Pons (tissue), 1 donor: ENCODE data around the gene PHACTR3.
A peak's percentile ranks its signal among the peaks of the same experiment; 100 is the strongest.

Experiments
- DNase-seq: peaks from one replicate; pipeline ENCODE4 v3.0.0-alpha.2; 2016; ENCODE audit warnings: low spot score

PHACTR3 gene

GRCh38 chr20:59817846-59818615, 213.7 kb downstream of the PHACTR3 start:
- no peak for DNase-seq

DNA sequence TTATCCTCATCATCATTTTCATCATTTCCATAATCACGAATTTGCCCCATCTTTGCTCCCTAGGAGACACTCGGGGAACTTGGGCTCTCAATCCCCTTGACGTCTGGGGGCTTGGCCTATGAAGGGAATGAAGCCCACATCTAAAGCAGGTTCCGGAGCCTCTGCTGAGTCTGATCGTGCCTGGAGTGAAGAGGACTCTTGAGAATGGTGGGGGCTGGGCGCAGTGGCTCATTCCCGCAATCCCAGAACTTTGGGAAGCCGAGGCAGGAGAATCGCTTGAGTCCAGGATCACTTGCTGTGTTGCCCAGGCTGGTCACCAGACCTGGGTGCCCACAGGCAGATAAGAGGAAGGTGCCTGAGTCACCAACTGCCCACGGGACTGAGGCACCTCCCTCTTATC, 214.6 kb downstream of the PHACTR3 start:
- no peak for DNase-seq

DNA sequence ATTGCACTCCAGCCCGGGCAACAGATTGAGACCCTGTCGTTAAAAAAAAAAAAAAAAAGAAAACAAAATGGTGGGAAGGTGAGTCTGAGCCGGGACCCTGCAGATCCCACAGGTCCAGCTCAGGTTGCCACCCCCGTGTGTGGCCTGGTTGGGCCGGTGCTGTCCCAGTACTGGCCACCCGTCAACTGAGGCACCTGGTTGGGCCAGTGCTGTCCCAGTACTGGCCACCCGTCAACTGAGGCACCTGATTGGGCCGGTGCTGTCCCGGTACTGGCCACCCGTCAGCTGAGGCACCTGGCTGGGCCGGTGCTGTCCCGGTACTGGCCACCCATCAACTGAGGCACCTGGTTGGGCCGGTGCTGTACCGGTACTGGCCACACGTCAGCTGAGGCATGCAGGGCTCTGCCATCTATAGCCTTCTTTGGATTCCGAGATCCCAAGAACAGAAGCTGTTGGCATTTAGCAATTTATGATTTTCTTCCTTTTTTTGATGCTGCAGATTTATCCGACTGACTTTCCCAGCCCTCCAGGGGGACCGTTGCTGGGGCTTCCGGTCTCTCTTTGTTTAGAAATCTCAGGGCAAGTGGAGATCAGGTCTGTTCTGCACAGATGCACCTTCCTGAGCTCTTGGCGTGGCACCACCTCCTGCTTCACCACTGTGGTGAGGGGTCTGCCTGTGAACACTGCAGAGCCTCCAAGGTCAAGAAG, 215.3 kb downstream of the PHACTR3 start:
- DNase-seq, result no peak

DNA sequence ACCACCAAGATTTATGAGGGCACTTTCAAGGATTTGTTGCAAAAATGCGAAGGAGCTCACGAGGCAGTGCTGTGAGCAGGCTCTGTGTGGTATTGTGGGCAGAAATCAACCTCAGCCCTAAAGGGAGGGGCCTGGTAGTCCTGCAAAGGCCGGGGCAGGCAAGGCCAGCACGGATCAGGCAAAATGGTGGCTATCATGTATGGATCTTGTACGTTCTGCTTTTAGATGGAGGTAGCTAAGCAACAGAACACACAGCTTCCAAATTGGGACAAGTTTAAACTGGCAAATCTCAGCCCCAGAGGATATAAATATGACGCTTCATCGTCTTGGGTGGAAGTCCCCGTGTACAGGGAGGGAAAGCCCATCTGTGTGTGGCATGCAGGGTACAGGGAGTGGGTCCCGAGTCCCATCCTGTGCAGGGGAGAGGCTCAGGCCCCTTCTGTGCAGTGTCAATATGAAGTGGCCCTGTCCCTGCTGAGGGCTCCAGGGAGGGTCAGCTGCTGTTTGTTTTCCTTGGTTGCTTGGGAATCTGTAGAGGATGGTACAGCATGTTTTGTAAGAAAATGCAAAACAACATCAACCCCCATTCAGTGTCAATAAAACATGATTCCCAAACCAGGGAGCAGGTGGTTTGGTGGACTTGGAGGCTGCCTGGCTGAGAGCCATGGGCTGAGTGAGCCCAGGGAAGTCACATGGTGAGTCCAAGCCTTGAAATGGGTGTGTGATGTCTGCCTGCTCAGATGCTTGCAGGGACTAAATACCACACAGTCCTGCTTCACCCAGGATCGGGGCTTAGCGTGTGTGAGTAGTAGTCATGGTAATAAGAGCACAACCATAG, 216.1 kb downstream of the PHACTR3 start:
- peak; percentile 85 for DNase-seq

DNA sequence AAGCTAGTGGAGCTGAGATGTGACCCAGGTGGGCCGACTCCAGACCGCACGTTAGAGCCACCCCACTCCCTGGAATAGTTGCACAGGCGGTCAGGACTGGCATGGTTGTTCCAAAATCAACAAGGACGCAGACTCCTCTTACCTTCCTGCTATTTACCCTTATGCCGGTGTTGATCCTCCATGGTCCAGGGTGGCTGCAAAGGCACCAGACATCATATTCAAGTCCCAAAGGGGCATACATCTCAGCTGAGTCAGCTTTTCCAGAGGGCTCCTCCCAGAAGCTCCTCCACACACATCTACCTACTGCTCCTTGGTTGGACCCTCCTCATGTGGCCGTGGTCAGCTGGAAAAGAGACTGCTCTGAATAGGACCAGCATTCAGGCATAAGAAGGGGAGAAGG, 216.9 kb downstream of the PHACTR3 start:
- DNase-seq, result no peak

DNA sequence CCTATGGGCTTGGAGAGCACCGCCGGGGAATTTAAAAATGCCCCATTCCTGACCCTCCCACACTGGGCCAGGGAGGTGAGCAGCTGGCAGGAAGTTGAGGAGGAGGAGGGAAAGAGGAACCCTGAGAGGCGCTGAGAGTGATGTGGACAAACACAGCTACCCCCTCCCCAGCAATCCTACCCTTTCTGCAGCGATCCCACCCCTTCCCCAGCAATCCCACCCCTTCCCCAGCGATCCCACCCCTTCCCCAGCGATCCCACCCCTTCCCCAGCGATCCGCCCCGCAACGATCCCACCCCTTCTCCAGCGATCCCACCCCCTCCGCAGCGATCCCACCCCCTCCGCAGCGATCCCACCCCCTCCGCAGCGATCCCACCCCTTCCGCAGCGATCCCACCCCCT, 217.4 kb downstream of the PHACTR3 start:
- DNase-seq, result no peak

DNA sequence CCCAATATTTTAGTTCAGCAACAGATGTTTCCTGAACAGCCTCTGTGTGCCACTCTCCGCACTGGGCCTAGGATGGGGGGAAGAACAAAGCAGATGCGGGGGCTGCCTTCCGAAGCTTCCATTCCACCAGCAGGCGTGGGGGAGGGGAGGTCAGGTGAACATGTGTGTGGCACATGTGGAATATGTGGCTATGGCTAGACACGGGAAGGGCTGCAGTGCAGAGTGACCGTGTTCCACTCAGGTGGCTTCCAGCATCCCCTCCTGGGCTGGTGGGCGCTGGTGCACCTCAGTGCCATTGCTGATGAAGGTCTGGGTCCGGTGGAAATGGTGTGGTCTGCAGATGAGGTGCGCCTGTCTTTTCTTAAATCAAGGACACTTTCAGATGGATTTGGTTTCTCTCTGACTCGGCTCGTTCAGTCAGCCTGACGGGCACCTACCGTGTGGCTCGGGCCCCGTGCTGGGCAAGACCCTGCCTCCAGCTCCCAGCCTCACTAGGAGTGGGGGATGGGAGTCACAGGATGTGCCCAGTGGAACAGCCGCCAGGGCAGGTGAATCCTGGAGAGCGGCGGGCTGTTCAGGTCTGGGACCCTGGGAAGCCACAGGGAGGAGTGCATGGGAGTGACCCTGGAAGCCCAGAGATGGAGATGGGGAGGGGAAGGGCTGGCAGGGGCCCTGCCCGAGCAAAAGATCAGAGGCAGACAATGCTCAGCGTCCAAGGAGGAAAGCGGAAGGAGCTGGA, 218.1 kb downstream of the PHACTR3 start:
- no peak for DNase-seq

DNA sequence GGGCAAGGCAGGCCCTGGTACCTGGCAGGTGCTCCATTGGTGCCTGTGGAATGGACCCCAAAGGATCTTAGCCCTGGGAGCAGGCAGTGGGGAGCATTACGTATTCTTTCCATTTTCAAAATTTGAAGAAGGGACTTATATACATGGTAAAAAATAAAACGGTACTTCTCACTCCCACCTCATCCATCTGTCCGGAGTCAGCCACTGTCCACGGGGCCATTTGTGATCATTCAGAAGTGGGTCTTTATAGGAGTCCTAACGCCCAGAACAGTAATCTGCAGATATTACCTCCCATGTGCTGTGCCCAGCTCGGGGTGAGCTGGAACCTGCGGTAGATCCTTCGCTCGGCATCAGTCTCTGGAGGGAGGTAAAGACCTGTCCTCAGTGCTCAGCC, 218.7 kb downstream of the PHACTR3 start:
- DNase-seq, result no peak

GRCh38 chr20:59823491-59824259, 219.3 kb downstream of the PHACTR3 start:
- DNase-seq, result peak; percentile 38

DNA sequence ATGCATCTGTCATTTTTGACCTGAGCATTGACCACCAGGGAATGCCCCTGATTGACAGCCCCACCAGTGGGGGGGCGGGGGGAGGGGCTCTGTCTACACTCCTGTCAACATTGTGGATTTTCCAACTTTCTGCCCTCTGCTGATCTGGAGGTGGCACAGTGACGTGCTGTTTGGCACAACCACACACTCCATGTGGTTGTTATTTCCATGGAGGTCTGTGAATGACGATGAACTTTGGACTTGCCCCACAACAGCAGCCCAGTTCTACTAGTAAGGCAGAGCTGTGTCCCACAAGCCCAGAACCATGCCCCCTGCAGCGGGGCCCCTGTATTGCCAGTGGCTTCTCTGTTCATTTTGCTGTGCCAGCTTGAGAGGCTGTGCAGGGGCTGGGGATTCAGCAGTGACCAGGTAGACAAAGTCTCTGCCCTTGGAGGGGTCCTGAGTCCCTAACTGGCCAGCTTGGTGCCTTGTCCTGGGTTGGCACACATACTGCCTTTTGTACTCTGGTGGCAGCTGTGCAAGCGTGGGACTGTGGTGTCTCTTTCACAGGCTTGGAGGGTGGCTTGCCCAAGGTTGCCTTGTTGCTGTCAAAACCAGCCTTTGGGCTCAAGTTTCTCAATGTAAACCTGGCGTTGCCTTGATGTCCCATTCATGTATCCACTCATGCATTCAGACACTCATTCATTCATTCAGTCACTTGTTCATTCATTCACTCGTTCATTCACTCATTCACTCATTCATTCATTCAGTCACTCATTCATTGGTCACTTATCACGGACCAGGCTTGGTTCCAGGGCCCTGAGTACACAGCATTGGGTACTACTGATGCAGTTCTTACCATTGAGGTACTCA, 220.6 kb downstream of the PHACTR3 start:
- DNase-seq, result no peak

GRCh38 chr20:59825563-59825920, 221.2 kb downstream of the PHACTR3 start:
- no peak for DNase-seq

DNA sequence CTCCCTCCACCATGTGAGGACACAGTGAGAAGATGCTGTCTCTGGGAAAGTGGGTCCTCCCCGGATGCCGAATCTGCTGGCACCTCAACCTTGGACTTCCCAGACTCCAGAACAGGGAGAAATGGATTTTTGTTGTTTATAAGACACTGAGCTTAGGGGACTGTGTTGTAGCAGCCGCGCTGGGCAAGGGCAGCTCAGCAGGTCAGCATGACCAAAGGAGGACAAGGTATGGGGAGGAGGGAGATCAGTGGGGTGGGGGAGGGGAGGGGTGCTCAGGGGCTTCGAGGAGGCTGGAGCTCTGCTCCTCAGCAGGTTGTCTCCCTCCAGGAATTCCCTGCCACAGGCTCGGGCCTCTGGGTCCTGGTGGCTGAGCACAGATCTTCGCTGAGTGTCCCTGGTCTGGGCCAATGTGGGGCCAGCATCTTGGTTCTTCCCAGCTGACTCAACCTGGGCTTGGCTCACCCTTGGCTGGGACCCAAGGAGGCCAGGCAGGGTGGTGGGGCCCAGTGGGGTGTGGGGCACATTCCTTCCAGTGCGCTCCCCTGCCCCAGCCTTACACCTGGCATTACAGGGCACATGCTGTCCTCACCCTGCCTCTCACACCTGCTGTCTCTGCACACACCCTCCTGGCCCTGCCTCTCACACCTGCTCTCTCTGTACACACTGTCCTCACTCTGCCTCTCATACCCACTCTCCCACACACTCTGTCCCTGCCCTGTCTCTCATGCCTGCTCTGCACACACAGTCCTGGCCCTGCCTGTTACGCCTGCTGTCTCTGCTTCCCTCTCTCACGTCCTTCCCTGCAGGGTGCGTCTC, 221.8 kb downstream of the PHACTR3 start:
- DNase-seq, result no peak

GRCh38 chr20:59827138-59828056, 223.1 kb downstream of the PHACTR3 start:
- DNase-seq, result no peak

DNA sequence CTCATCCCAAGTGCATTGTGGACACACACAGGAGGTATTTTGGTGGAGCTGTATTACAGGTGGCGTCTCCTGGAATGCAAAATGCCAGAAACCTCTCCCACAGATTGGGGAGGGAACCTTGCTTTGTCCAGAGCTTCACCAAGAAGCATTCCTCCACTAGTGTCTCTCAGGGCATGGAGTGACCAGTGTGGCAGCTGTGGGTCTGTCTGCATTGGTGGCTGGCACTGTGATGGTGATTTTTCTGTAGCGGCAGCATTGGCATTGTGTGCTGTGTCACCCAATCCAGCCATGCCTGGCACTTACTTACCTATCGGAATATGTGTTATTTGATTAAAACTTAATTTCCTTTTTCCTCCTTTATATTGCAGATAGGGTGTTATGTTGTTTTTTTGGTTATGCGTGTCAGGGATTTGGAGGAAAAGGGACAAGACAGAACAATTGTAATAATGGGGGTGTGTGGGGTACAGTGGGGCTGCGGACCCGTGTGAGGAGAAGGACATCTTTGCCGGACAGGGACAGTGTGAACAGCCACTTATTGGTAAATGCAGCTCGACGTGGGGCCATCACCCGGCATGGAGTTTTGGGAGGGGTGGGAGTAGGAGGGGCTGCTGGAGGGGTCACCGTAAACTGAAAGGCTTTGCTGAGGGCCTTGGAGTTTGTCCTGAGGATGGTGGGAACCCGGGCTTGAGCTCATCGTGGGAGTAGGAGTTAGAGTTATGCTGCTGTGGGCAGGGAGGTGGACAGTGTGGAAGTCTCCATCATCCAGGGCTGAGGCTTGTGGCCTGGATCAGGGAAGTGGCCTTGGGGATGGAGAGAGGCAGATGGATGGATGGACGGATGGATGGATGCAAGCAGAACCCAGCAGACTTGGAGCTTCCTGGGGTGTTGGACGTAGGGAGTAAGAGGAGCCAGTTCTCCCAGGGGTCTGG, 224.0 kb downstream of the PHACTR3 start:
- DNase-seq, result no peak

DNA sequence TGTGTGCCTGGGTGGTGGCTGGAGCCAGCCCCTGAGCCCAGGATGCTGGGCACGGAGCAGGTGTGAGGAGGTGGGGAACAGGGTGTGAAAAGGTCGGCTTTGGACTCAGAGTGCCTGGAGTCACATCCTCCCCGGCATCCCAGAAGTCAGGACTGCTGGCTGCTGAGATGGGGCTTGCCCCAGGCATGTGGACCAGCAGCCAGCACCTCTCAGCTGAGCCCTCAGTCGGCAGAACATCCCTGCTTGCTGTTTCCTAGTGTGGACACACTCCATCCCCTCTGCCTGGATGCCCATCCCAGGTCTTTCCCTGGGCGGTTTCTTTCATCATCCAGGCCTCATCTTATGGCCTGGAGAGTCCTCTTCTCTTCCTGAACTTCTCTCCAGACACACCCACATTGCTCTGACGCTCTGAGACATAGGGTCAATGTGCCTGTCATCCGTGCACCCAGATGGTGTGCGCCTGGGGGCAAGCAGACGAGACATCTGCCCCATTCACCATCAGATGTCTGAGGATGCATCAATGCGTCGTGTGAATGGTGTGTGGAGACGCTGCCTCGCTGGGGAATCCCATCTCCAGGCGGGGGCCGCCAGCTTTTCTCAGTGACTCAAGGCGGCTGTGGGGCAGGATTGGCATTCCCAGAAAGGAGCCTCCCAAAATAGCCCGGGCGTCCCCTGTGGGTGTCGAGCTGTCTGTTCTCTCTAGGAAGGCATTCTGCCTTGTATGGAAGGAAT, 224.9 kb downstream of the PHACTR3 start:
- no peak for DNase-seq
